H1 (cell line): ENCODE measurements around the gene CEP250. TPM values are rescaled to one million over a fixed set of nuclear protein-coding genes. Genes with fewer than 3 reads are reported as not detected.
A peak's percentile ranks its signal among the peaks of the same experiment; 100 is the strongest.

Experiments used
- CTCF ChIP-seq, 3 experiments: IDR thresholded peaks; 1 replicate in 2 of 3; 2 replicates in 1 of 3; pipeline versions ENCODE4 v1.5.1 to v1.6.1; 2011; ENCODE audit warnings: low read length in 3 of 3, mild to moderate bottlenecking in 3 of 3, inconsistent platforms in 2 of 3, low read depth in 1 of 3, moderate library complexity in 1 of 3; ENCODE audit not compliant: insufficient read depth in 1 of 3; ENCODE audit errors: control extremely low read depth in 1 of 3
- RBBP5 ChIP-seq: IDR thresholded peaks from 2 replicates; pipeline ENCODE4 v1.7.1; 2012; ENCODE audit warnings: low read depth, mild to moderate bottlenecking, inconsistent platforms, low read length, moderate library complexity, borderline replicate concordance
- TEAD4 ChIP-seq: IDR thresholded peaks from 2 replicates; pipeline ENCODE4 v1.6.1; 2012; ENCODE audit warnings: low read depth, low read length, inconsistent platforms, mixed read lengths
- polyA plus RNA-seq, 7 experiments: library from polyadenylated mRNA; depleted of rRNA in 3 of 7; stranded (reverse) in 5 of 7; unstranded in 2 of 7; fragments of >200 nt in 5 of 7; fragments of 200-250 nt in 2 of 7; gene quantifications; 1 replicate in 5 of 7; 2 replicates in 1 of 7; 4 replicates in 1 of 7; pipeline versions ENCODE4 v1.2.1 to v1.2.3, GENCODE V29; 2011 to 2013; ENCODE audit warnings: missing spikeins in 2 of 7, mixed read lengths in 2 of 7
- total RNA-seq: library from RNA; stranded (reverse); fragmentation: NEBNext Ultra II Directional; extraction: Animal tissue kit (Norgen Biotek cat#: 25700); gene quantifications from 2 replicates; pipeline ENCODE4 v1.2.1, GENCODE V29; 2021

The CEP250 gene
- total and polyA plus RNA-seq, 2 of the 8 experiments (the other 6 are each of a cell fraction or from before 2014, with no cell fraction given) = 2.6 to 33.7 TPM

GRCh38 chr20:35447082-35447789 lies 8.2 kb upstream of the CEP250 start (continued):
- peak; percentile 79 to 89 (median 87) for TF ChIP-seq CTCF (IDR thresholded peaks at IDR 0.05; ENCODE audit: control extremely low read depth in 1 of 3, insufficient read depth in 1 of 3, low read depth in 1 of 3, low read length in 3 of 3)
- TF ChIP-seq TEAD4 = 0 out of 2 replicates have a peak, but pooled peaks have one; percentile 21
- no peak for TF ChIP-seq RBBP5
- TF ChIP-seq, all 59 proteins: peak for 3
